Heart right ventricle (tissue), 16 donors: ENCODE data around the gene GALNT12. TPM values are rescaled to one million over a fixed set of nuclear protein-coding genes. Genes with fewer than 3 reads are reported as not detected.

ENCODE experiments used
- ATAC-seq, 8 donors: fragments of 200-7000 bp; cut with Tn5 transposase; one replicate each; pipeline ENCODE4 v1.9.1; 2020; ENCODE audit warnings: mild to moderate bottlenecking in 8 of 8, moderate library complexity in 8 of 8, moderate number of reproducible peaks in 1 of 8
- DNase-seq, 2 donors: peaks; one replicate each; pipeline ENCODE4 v3.0.0-alpha.2; 2020
- H3K27ac ChIP-seq, 10 donors: fragments of 200-600 bp; sonication (generic) in 2 of 10; one replicate each; pipeline versions ENCODE4 v1.5.0 to v1.8.0; 2020 to 2022; ENCODE audit warnings: mild to moderate bottlenecking in 3 of 10
- H3K27me3 ChIP-seq, 7 donors: fragments of 200-600 bp; one replicate each; pipeline ENCODE4 v1.8.0; 2021 to 2022; ENCODE audit warnings: mild to moderate bottlenecking in 2 of 7
- H3K36me3 ChIP-seq, 9 donors: fragments of 200-600 bp; sonication (generic) in 1 of 9; one replicate each; pipeline versions ENCODE4 v1.5.0 to v1.8.0; 2020 to 2022; ENCODE audit warnings: mild to moderate bottlenecking in 2 of 9
- H3K4me1 ChIP-seq, 9 donors: fragments of 200-600 bp; sonication (generic) in 1 of 9; one replicate each; pipeline versions ENCODE4 v1.5.0 to v1.8.0; 2020 to 2022; ENCODE audit warnings: mild to moderate bottlenecking in 4 of 9
- H3K4me3 ChIP-seq, 10 donors: fragments of 200-600 bp; sonication (generic) in 2 of 10; one replicate each; pipeline versions ENCODE4 v1.5.0 to v1.8.0; 2020 to 2022; ENCODE audit warnings: mild to moderate bottlenecking in 7 of 10, moderate library complexity in 2 of 10
- H3K9me3 ChIP-seq, 11 donors: fragments of 200-600 bp in 10 of 11; sonication (generic) in 2 of 11; one replicate each; pipeline versions ENCODE4 v1.5.0 to v1.8.0; 2013 to 2022; ENCODE audit warnings: mild to moderate bottlenecking in 2 of 11, control low read depth in 1 of 11, moderate library complexity in 1 of 11
- CTCF ChIP-seq, 9 donors: fragments of 200-600 bp; sonication (generic) in 2 of 9; IDR thresholded peaks; one replicate each; pipeline versions ENCODE4 v1.5.0 to v1.8.0; 2021 to 2022; ENCODE audit warnings: antibody characterized with exemption in 9 of 9, mild to moderate bottlenecking in 5 of 9, moderate library complexity in 1 of 9
- WGBS, 2 donors: extraction: QIAGEN DNeasy Blood & Tissue Kit; methylation state at CpG; one replicate each; pipeline ENCODE4 v1.1.7; 2013; ENCODE audit warnings: inconsistent platforms in 1 of 2; 5-methylcytosine and 5-hydroxymethylcytosine counted together
- intact Hi-C, 10 donors: fragments of 100-400 bp; cut with DNase I; formaldehyde crosslinking; loops; one replicate each; pipeline versions ENCODE4 v1.11.1 to v1.14.2; 2022
- polyA plus RNA-seq, 2 donors: library from polyadenylated mRNA; stranded (reverse); fragments of 200-250 nt; gene quantifications; one replicate each; pipeline ENCODE4 v1.2.3, GENCODE V29; 2013
- total RNA-seq, 10 donors: library from RNA; stranded (reverse); fragmentation: NEBNext Ultra II Directional in 3 of 10; extraction: Animal tissue kit (Norgen Biotek cat#: 25700) in 3 of 10; gene quantifications; one replicate each; pipeline versions ENCODE4 v1.2.1 to v1.2.4, GENCODE V29; 2021 to 2023
- donor health status: Arrhythmogenic right ventricular cardiomyopathy.
- donor health status: ischemic (EF 13 %, LVEDD 7.1; RV severe dilation, severe dysfunction).
- donor health status: healthy with polysubstance abuse.
- donor health status: DM: no; HTN: yes; CAD: no.
- donor health status: DM: no; HTN: no; CAD: no.
- donor health status: ischemic (EF 25% LVEDD 6.9; RV normal size, moderate dysfunction).
- donor health status: ischemic (EF 25% LVEDD 5.7; RV mildly dilated, moderate dysfunction).
- donor health status: healthy.
- donor health status: DM: yes; HTN: yes; CAD: no.
- donor health status: Ischemic cardiomyopathy.
- donor health status: ischemic (EF 35%, LVEDD 5.7; RV mildly dilated, moderate dysfunction).
- donor health status: nonischemic (EF 11% LVEDD 7.7; RV severe dilation, severe dysfunction).
- donor health status: DM: yes; HTN: yes; CAD: no.
- donor health status: PGD.
- donor health status: ischemic (EF 29% LVEDD 5.4; RV normal size, mild dysfunction).
- donor health status: nonischemic (EF 23%, LVEDD 6.1; RV moderate dilation, normal function).

The GALNT12 gene
- total and polyA plus RNA-seq, 12 donors = 0.25 to 1.3 (median 0.53) TPM

GRCh38 chr9:98833090-98833956, 25.9 kb downstream of the GALNT12 start:
- no peaks in the 10 kb centered on the region for H3K27me3 ChIP-seq
- no peak for TF ChIP-seq CTCF (IDR thresholded peaks at IDR 0.05)
- intact Hi-C loops = no loop called here
- ATAC-seq (peak in 4 of 8 donors; percentile 52 to 90 (median 62)), DNase-seq (peak; percentile 18 to 36)
- H3K4me3 ChIP-seq = no peak overlapping the region
- 51 to 54% methylated on average over 9 of the region's 9 CpGs for WGBS, 2 donors
- H3K4me1 ChIP-seq = peaks cover 0 to 7% (median 0%) of the 10 kb centered on the region in 9 donors
- no peaks in the 10 kb centered on the region for H3K9me3 ChIP-seq
- no peak overlapping the region for H3K27ac ChIP-seq
- no peaks in the 10 kb centered on the region for H3K36me3 ChIP-seq

- Histone ChIP-seq H3K36me3 (no peaks in the 10 kb centered on the region), H3K27me3 (no peaks in the 10 kb centered on the region), H3K9me3 (no peaks in the 10 kb centered on the region), H3K4me1 (peaks cover 0 to 7% (median 0%) of the 10 kb centered on the region in 9 donors), H3K27ac (no peak overlapping the region), H3K4me3 (no peak overlapping the region)
- 91% methylated on average over 9 of the region's 9 CpGs for WGBS, 2 donors
- no peak for DNase-seq
- peak in 1 of 8 donors; percentile 17 for ATAC-seq
- intact Hi-C loops = no loop called here
- TF ChIP-seq CTCF (IDR thresholded peaks at IDR 0.05) = no peak
Measured at GRCh38 chr9:98834386-98834785, 26.9 kb downstream of the GALNT12 start.

GRCh38 chr9:98836206-98836605, 28.7 kb downstream of the GALNT12 start:
- no peak for DNase-seq
- intact Hi-C loops = no loop called here
- ATAC-seq = no peak

GRCh38 chr9:98837516-98837915, 30.0 kb downstream of the GALNT12 start:
- no peaks in the 10 kb centered on the region for H3K9me3 ChIP-seq
- TF ChIP-seq CTCF (IDR thresholded peaks at IDR 0.05) = no peak
- H3K4me1 ChIP-seq = peaks cover 0 to 7% (median 0%) of the 10 kb centered on the region in 9 donors
- intact Hi-C loops = no loop called here
- DNase-seq = no peak
- no peaks in the 10 kb centered on the region for H3K27me3 ChIP-seq
- no peaks in the 10 kb centered on the region for H3K36me3 ChIP-seq
- WGBS, 2 donors = 93 to 96% methylated on average over 4 of the region's 4 CpGs
- H3K4me3 ChIP-seq = no peak overlapping the region
- ATAC-seq = no peak
- no peak overlapping the region for H3K27ac ChIP-seq

More at GRCh38 chr9:98836206-98836605, 28.7 kb downstream of the GALNT12 start:
- Histone ChIP-seq H3K36me3 (no peaks in the 10 kb centered on the region), H3K4me3 (no peak overlapping the region), H3K27ac (no peak overlapping the region), H3K27me3 (no peaks in the 10 kb centered on the region), H3K4me1 (peaks cover 0 to 7% (median 0%) of the 10 kb centered on the region in 9 donors), H3K9me3 (no peaks in the 10 kb centered on the region)
- TF ChIP-seq CTCF (IDR thresholded peaks at IDR 0.05) = no peak
- 89% methylated on average over 4 of the region's 4 CpGs for WGBS, 2 donors
